Right renal pelvis (tissue), 4 donors: ENCODE data around the gene KIF25. TPM values are rescaled to one million over a fixed set of nuclear protein-coding genes. Genes with fewer than 3 reads are reported as not detected.
"Not testable (repeated sequence)": the region's sequence is repeated elsewhere in the genome, so short reads cannot be mapped to it uniquely, and the experiment has no call there.

Source experiments
- DNase-seq, 4 donors: peaks; one replicate each; pipeline ENCODE4 v3.0.0-alpha.2; 2013; ENCODE audit warnings: low read depth in 4 of 4, low spot score in 3 of 4, missing footprints in 1 of 4
- polyA plus RNA-seq, 4 donors: library from polyadenylated mRNA; unstranded; fragments of 120-200 nt; gene quantifications; one replicate each; pipeline ENCODE4 v1.2.1, GENCODE V29; 2013; ENCODE audit not compliant: insufficient read length in 4 of 4

The KIF25 gene
- polyA plus RNA-seq, 4 donors = 0.35 to 1.1 (median 0.75) TPM

DNA sequence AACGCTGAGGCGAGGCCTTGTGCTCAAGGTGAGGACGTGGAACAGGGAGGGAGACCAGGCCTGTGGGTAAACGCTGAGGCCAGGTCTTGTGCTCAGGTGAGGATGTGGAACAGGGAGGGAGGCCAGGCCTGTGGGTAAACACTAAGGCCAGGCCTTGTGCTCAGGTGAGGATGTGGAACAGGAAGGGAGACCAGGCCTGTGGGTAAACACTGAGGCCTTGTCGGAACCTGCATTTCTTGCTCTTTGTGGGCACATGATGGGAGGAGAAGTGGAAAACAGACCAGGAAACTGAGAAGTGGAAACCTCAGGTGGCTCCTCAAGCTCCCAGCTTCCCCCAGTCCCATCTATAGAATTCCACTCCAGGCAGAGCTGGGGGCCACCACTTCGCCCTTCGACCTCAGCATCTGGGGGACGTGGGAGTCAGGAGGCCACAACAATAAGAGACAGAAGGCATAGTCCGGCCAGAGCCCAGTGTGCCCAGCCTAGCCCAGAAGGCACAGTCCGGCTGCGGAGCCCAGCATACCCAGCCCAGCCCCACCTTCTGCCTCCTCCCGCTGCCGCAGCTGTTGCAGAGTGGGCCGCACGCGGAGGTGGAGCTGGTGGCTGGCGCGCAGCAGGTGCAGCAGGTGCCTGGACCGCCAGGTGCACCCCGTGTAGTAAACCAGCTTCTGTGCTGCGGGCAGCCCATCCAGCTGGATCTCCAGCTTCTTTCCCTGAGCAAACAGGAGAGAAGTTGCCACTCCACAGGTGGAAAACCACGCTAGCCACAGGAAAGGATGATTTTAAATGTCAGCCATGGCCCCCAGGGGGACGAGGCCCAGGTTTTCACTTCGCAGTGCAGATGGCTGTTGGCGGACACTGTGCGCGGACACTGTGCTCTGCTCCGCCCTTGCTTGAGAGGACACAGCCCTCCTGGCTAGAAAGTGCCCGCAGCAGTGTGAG is 64.1 kb downstream of the KIF25 start:
- no peak for DNase-seq

- DNase-seq = no peak
These were observed 65.1 kb downstream of the KIF25 start for GRCh38 chr6:168062346-168063289.

DNA sequence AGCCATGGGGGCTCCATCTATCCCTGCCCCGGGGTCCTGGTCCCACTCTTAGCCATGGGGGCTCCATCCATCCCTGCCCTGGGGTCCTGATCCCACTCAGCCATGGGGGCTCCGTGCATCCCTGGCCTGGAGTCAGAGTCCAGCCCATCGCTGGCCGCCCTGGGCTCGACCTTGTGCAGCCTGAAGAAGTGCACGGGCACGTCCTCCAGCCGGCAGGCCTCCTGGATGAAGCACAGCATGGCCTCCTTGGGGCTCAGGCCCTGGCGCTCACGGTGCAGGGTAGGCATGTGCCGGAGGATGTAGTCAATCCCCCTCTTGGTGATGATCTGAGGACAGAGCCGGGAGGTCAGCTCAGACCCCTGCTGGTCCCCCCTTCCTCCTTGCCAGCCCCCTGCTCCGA is 66.0 kb downstream of the KIF25 start:
- no peak for DNase-seq

DNA sequence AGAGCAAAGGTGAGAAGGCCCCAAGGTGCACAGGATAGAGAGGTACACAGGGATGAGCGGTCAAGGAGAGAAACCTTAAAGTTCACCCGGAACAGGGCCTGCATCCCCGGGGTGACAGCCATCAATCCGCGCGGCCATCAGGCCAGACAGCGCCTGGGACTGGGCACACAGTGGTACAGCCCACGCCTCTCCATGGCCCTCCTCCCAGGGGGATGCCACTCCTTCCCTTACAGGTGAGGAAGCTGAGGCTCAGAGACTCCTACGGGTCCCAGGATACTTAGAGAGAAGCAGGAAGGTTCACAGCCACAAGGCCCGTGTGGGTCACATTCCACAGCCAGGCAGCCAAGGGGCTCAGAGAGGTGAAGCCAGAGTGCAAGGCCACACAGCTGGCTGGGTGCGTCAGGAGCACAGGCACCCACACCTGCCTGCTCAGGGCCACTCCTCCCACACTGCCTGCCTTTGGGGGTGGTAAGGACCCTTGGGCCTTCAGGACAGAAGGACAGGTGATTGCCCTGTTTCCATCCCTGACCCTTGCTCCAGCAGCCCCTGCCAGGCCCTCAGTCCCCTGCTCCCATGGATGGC is 66.8 kb downstream of the KIF25 start:
- no peak for DNase-seq

DNA sequence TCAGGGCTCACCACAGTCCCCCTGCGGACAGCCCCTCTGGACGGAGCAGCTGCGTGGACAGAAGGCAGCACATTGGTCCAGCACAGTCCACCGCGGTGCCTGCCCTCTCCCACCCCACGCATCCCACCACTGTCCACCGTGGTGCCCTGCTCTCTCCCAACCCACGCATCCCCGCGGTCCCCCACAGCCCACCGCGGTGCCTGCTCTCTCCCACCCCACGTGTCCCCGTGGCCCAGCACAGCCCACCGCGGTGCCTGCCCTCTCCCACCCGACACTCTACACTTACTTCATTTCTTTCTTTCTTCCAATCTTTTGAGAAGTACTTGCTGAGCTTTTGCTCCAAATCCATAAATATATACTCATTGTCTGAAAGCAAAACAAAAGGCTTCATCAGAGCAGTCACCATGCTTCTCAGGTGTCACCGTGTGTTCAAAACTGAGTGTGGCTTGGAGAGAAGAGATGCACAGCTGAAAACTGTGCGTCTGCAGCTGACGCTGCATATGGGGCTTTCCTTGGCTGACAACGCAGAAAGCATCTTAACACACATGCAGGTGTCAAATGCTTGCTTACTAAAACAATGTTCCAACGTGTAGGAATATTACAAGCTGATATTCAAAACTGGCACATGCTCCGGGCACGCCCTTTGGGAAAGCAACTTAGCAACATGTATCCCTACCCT is 69.7 kb downstream of the KIF25 start:
- no peak for DNase-seq

DNA sequence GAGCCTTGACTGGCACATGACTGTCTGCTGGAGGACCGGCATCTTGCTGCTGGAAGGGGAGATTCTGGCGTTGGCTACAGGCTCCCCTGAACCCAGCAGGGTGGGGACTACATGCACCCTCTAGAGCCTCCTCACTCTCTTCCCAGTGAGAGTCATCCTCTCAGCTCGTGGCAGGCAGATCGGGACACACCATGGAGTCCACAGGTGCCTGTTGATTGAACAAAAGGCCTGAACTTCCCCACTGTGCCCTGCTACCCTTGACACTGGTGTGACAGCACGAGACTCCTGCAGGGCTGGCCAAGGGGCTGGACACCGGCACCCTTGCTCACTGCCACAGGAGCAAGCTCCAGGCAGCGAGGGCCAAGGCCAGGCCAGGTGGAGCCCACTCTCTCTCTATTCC is 73.3 kb downstream of the KIF25 start:
- DNase-seq = no peak

- no peak for DNase-seq
These were observed 74.1 kb downstream of the KIF25 start for GRCh38 chr6:168071620-168072019.

GRCh38 chr6:168072261-168072660 is 74.8 kb downstream of the KIF25 start:
- no peak for DNase-seq

- DNase-seq = no peak
These were observed 75.3 kb downstream of the KIF25 start for GRCh38 chr6:168072730-168073129.

GRCh38 chr6:168073937-168074730 is 76.7 kb downstream of the KIF25 start:
- no peak for DNase-seq

DNA sequence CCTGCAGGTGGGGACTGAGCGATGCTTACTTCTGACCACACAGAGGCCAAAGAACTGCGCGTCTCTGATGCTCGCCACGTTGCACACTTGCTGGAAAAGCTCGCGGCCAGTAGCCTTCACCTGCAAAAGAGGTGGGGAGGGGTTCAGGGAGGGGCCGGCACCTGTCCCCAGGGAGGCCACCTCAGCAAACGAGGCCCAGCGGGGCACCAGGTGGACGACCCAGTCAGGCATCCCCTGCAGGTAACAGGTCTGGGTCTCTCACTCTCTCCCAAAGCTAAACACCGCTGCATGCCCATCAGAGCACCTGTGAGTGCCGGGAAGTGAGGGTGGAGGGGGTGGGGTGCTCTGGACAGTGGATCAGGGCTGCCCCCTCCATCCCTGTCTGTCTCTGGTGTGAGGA is 77.7 kb downstream of the KIF25 start:
- no peak for DNase-seq

DNA sequence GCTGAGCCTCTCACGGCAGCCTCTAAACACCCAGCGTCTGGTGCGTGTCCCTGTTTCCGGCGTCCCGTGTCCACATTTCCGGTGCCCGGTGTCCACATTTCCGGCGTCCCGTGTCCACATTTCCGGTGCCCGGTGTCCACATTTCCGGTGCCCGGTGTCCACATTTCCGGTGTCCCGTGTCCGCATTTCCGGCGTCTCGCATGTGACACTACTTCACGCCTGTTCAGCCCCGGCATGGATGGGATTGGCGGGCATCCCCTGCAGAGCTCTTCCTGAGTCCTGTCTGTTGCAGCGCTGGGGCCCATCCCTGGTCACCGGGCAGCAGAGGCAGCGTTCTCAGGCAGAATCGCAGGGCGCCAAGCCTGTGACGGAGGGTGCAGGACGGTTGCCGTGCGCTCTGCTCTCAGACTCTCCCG is 78.3 kb downstream of the KIF25 start:
- no peak for DNase-seq

- not testable (repeated sequence) for DNase-seq
These were observed 79.9 kb downstream of the KIF25 start for GRCh38 chr6:168077401-168077800.

GRCh38 chr6:168078175-168078942 is 80.9 kb downstream of the KIF25 start:
- DNase-seq = no peak

DNA sequence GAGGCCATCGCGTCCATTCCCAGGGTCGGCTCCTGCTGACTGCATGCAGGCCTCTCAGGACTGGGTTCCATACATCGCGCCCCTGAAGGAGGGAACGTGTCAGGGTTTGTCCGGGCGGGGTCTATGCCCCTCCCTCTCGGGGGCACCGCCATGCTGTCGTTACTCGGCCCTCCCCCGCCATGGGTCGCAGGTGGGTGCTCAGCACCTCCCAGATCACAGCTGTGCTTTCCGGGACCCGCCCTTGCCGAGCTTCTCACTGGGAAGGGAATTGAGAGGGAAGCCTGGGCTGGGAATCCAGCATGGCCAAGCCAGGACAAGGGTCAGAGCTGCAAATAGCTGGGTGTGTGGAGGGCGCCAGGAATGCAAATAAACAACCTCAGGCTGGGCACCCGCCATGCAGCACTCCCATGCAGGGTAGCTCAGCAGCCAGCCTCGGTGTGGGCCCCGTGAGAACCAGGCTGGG is 81.5 kb downstream of the KIF25 start, which contains the start of gene FRMD1:
Gene FRMD1, minus strand, starts transcription at position 270 of the 463 bp plus-strand sequence. Its CDS starts 118 bp downstream, at position 152.
- DNase-seq = no peak

- DNase-seq = no peak
These were observed 83.1 kb downstream of the KIF25 start for GRCh38 chr6:168080393-168081077.

DNA sequence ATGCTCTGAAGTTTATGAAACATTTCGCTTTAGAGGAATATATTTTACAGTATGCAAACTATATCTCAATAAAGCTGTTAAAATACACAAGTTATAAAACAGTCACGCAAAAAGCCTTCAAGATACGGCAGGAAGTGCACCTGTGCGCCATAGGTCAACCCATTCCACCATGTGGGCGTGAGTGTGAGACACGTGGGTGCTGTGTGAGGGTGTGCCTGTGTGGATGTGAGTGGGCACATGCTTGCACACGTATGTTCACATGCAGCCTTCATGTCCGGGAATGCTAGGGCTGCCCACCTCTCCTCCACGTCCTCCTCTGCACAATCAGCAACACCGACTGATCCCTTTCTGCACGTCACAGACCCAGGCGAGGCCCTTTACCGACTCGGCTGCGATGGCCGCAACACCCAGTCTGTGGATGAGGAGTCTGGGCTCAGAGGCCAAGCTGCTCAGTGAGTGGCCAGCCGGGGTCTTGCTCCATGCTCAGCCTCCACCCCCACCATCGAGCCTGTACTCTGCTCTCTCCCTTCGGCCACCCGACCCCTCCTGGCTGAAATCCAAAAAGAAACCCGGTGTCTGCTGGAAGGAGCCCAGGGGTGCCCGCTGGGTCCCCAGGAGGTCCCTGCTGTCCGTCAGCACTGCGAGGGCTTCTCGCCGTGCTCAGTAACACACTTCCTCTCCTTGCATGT is 84.5 kb downstream of the KIF25 start:
- DNase-seq = no peak
